Cardiac muscle cell (in vitro differentiated cells and primary cell): Measurements from ENCODE around the gene SLC12A5. TPM values are rescaled to one million over a fixed set of nuclear protein-coding genes. Genes with fewer than 3 reads are reported as not detected.

Source experiments
- DNase-seq, 2 donors: peaks; one replicate each; pipeline versions ENCODE4 v3.0.0 to v3.0.0-alpha.2; 2010 to 2017; ENCODE audit warnings: low read depth in 1 of 2, low spot score in 1 of 2
- H3K27ac ChIP-seq: fragments of 200-600 bp; sonication (generic); 2 replicates; pipeline ENCODE4 v1.5.1; 2016
- H3K27me3 ChIP-seq: fragments of 200-600 bp; sonication (generic); 2 replicates; pipeline ENCODE4 v1.6.0; 2016; ENCODE audit warnings: control low read depth
- H3K36me3 ChIP-seq: fragments of 200-600 bp; sonication (generic); 2 replicates; pipeline ENCODE4 v1.5.1; 2016; ENCODE audit warnings: control low read depth
- H3K4me1 ChIP-seq: fragments of 200-600 bp; sonication (generic); 2 replicates; pipeline ENCODE4 v1.8.1; 2017; ENCODE audit warnings: low read depth, mild to moderate bottlenecking, mixed run types
- H3K4me3 ChIP-seq: fragments of 200-600 bp; sonication (generic); 2 replicates; pipeline ENCODE4 v1.5.1; 2016; ENCODE audit warnings: mild to moderate bottlenecking
- H3K9me3 ChIP-seq: fragments of 200-600 bp; sonication (generic); 2 replicates; pipeline ENCODE4 v1.5.1; 2017; ENCODE audit warnings: low read depth, mild to moderate bottlenecking, control low read depth
- polyA plus RNA-seq: library from polyadenylated mRNA; unstranded; fragments of >200 nt; fragmentation: Nextera tagmentation; extraction: Ambion mirVana; gene quantifications from 2 replicates; pipeline ENCODE4 v1.2.1, GENCODE V29; 2016
- total RNA-seq: library from RNA; depleted of rRNA; stranded (reverse); fragments of >200 nt; gene quantifications from 2 replicates; pipeline ENCODE4 v1.2.3, GENCODE V29; 2016
- TF ChIP-seq, protein P1 (sequence below): IDR thresholded peaks from 2 replicates; pipeline ENCODE4 v1.5.1; 2012; ENCODE audit warnings: low read depth, mild to moderate bottlenecking, low read length

SLC12A5 gene
- total and polyA plus RNA-seq, 2 experiments from 2014 or later, result 8.3 to 27.9 TPM

GRCh38 chr20:46023999-46024398, 5.0 kb upstream of the SLC12A5 start:
- H3K4me3 ChIP-seq, result no peak overlapping the region
- peaks cover 60% of the 10 kb centered on the region for H3K27me3 ChIP-seq
- no peaks in the 10 kb centered on the region for H3K4me1 ChIP-seq
- DNase-seq, result no peak
- H3K9me3 ChIP-seq, result no peaks in the 10 kb centered on the region
- no peaks in the 10 kb centered on the region for H3K36me3 ChIP-seq
- no peak overlapping the region for H3K27ac ChIP-seq
- TF ChIP-seq, protein P1, sequence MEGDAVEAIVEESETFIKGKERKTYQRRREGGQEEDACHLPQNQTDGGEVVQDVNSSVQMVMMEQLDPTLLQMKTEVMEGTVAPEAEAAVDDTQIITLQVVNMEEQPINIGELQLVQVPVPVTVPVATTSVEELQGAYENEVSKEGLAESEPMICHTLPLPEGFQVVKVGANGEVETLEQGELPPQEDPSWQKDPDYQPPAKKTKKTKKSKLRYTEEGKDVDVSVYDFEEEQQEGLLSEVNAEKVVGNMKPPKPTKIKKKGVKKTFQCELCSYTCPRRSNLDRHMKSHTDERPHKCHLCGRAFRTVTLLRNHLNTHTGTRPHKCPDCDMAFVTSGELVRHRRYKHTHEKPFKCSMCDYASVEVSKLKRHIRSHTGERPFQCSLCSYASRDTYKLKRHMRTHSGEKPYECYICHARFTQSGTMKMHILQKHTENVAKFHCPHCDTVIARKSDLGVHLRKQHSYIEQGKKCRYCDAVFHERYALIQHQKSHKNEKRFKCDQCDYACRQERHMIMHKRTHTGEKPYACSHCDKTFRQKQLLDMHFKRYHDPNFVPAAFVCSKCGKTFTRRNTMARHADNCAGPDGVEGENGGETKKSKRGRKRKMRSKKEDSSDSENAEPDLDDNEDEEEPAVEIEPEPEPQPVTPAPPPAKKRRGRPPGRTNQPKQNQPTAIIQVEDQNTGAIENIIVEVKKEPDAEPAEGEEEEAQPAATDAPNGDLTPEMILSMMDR, result no peak

GRCh38 chr20:46025376-46025783, 3.6 kb upstream of the SLC12A5 start:
- Histone ChIP-seq H3K4me1 (no peaks in the 10 kb centered on the region), H3K27ac (no peak overlapping the region), H3K4me3 (no peak overlapping the region), H3K27me3 (peaks cover 73% of the 10 kb centered on the region), H3K36me3 (no peaks in the 10 kb centered on the region), H3K9me3 (no peaks in the 10 kb centered on the region)
- TF ChIP-seq, protein P1, result no peak
- DNase-seq, result no peak

DNA sequence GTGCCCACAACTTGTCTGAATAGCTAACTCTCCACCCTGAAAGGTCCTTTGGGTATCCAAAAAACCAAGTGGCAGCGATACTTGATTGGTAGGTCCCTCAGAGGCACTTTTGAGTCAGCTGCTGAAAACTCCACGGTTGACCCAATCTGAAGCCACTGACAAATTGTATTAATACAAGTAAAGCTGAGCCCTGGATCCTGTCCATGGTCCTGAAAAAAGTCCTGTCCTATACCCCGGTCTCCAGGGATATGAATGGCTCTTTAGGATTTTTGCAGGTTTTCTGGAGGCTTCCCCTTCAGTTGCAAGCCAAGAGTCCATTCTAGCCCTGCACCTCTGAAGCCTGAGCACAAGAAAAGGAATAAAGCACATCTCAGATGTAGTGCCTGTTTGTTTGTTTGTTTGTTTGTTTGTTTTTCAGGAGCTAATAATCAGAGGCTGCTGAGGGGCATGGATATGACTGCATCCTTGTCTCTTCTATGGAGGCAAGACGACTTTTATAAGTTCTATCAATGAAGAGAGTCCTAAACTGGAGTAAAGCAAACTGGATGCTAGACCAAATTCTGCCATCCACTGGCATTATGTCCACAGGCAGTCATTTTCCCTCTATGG, 1.7 kb upstream of the SLC12A5 start:
- H3K27ac ChIP-seq, result no peak overlapping the region
- no peaks in the 10 kb centered on the region for H3K4me1 ChIP-seq

DNA sequence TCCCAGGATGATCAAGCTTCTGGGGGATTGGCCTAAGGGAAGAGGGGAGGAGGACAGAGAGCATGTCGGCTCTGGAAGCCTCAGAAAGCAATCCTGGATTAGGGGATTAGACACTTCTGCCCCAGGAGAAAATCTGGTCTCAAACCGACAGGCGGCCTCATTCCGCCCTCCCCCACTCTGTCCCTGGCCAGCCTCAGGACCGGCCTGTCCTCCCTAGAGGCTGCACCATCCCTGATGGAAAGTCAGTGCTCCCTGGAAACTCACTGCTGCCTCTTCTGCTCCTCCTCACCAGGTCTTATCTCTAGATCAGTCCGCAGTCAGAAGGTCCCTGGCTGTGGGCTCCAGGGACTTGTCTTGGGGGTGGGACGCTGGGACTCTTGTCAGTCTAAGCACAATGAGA, 905 bp upstream of the SLC12A5 start:
- Histone ChIP-seq H3K9me3 (no peaks in the 10 kb centered on the region), H3K4me3 (no peak overlapping the region), H3K36me3 (no peaks in the 10 kb centered on the region), H3K27ac (no peak overlapping the region), H3K27me3 (peaks cover 99% of the 10 kb centered on the region), H3K4me1 (no peaks in the 10 kb centered on the region)
- DNase-seq, result no peak
- TF ChIP-seq, protein P1, result no peak

More for the DNA sequence above, 1.7 kb upstream of the SLC12A5 start:
- H3K9me3 ChIP-seq, result no peaks in the 10 kb centered on the region
- H3K36me3 ChIP-seq, result no peaks in the 10 kb centered on the region
- H3K4me3 ChIP-seq, result no peak overlapping the region
- TF ChIP-seq, protein P1, result no peak
- H3K27me3 ChIP-seq, result peaks cover 93% of the 10 kb centered on the region
- DNase-seq, result peak; percentile 69 to 91

- Histone ChIP-seq H3K4me1 (no peaks in the 10 kb centered on the region), H3K4me3 (no peak overlapping the region), H3K27me3 (peaks cover 99% of the 10 kb centered on the region), H3K9me3 (no peaks in the 10 kb centered on the region), H3K36me3 (no peaks in the 10 kb centered on the region), H3K27ac (no peak overlapping the region)
- TF ChIP-seq, protein P1, result no peak
- DNase-seq, result no peak
Measured at GRCh38 chr20:46030284-46031013, 1.4 kb downstream of the SLC12A5 start.
